Nephron (organoid): ENCODE results near the gene PHLDA2.

Experiments used
- H3K27ac Mint-ChIP-seq, 3 experiments: 2 replicates each; pipeline ENCODE4 v1.8.0; 2020; ENCODE audit warnings: mixed read lengths in 3 of 3, mild to moderate bottlenecking in 2 of 3, moderate library complexity in 1 of 3
- H3K27me3 Mint-ChIP-seq: 2 replicates; pipeline ENCODE4 v1.8.0; 2021; ENCODE audit warnings: low read depth, mild to moderate bottlenecking, moderate library complexity, mixed read lengths
- H3K36me3 Mint-ChIP-seq: 2 replicates; pipeline ENCODE4 v1.8.0; 2020; ENCODE audit warnings: low read depth, mixed read lengths
- H3K4me1 Mint-ChIP-seq: 2 replicates; pipeline ENCODE4 v1.8.0; 2020; ENCODE audit warnings: mixed read lengths
- H3K4me3 Mint-ChIP-seq, 3 experiments: 2 replicates each; pipeline ENCODE4 v1.8.0; 2020; ENCODE audit warnings: mild to moderate bottlenecking in 3 of 3, mixed read lengths in 3 of 3, moderate library complexity in 2 of 3
- H3K9me3 Mint-ChIP-seq: 2 replicates; pipeline ENCODE4 v1.8.0; 2020; ENCODE audit warnings: mixed read lengths
- TF ChIP-seq, protein P1 (sequence below), 3 experiments: fragments of 200-600 bp; sonication (generic); IDR thresholded peaks; one replicate each; pipeline ENCODE4 v1.5.0; 2021; ENCODE audit warnings: antibody characterized with exemption in 3 of 3; ENCODE audit not compliant: unreplicated experiment in 3 of 3

The PHLDA2 gene

DNA sequence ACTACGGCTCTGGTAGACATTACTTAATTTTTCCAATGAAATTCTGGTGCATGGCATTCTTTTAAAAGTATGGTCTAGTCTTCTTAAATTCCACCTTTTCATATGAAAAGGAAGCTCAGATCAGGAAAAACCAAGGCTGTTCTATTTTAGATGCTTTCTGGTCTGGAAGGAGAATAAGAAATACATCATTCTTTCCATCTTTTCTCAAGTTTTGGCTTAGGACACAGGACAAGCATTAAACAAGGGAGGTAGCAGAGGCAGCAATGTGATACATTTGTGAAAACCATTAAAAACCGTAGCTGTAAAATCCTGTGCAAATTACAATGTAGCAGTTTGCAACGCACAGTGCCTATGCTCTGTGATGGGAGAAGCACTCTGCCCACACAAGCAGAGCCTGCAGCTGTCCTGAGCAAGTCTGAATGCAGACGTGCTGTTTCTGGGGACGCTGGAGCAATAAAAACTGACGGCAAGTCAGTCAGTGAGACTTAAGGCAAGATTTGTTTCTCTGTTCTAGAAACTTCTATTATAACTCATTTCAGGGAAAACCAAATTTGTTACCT, 39.2 kb upstream of the PHLDA2 start:
- no peaks in the 10 kb centered on the region for H3K9me3 Mint-ChIP-seq
- TF ChIP-seq, protein P1, sequence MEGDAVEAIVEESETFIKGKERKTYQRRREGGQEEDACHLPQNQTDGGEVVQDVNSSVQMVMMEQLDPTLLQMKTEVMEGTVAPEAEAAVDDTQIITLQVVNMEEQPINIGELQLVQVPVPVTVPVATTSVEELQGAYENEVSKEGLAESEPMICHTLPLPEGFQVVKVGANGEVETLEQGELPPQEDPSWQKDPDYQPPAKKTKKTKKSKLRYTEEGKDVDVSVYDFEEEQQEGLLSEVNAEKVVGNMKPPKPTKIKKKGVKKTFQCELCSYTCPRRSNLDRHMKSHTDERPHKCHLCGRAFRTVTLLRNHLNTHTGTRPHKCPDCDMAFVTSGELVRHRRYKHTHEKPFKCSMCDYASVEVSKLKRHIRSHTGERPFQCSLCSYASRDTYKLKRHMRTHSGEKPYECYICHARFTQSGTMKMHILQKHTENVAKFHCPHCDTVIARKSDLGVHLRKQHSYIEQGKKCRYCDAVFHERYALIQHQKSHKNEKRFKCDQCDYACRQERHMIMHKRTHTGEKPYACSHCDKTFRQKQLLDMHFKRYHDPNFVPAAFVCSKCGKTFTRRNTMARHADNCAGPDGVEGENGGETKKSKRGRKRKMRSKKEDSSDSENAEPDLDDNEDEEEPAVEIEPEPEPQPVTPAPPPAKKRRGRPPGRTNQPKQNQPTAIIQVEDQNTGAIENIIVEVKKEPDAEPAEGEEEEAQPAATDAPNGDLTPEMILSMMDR (IDR thresholded peaks at IDR 0.05; ENCODE audit: unreplicated experiment in 3 of 3), result no peak
- no peaks in the 10 kb centered on the region for H3K4me1 Mint-ChIP-seq
- H3K27ac Mint-ChIP-seq, result no peak overlapping the region
- H3K27me3 Mint-ChIP-seq, result no peaks in the 10 kb centered on the region
- peaks cover 89% of the 10 kb centered on the region for H3K36me3 Mint-ChIP-seq
- no peak overlapping the region for H3K4me3 Mint-ChIP-seq

DNA sequence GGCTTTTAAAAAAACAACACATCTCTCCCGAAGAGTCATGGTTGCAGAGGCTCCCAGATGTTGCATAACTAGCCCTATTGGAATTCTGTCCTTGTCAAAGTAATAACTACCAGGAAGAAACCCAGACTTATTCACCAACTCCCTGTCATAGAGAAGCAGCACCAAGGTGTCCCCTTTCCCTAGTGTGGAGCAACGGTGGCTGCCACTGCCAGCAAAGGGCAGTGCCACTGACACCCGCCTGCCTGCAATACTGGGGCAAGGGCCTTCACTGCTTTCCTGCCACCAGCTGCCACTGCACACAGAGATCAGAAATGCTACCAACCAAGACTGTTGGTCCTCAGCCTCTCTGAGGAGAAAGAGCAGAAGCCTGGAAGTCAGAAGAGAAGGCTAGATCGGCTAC, 35.6 kb upstream of the PHLDA2 start:
- no peak overlapping the region for H3K27ac Mint-ChIP-seq
- H3K4me1 Mint-ChIP-seq, result no peaks in the 10 kb centered on the region
- H3K27me3 Mint-ChIP-seq, result no peaks in the 10 kb centered on the region
- H3K4me3 Mint-ChIP-seq, result no peak overlapping the region
- TF ChIP-seq, protein P1 (IDR thresholded peaks at IDR 0.05; ENCODE audit: unreplicated experiment in 3 of 3), result no peak
- peaks cover 89% of the 10 kb centered on the region for H3K36me3 Mint-ChIP-seq
- H3K9me3 Mint-ChIP-seq, result no peaks in the 10 kb centered on the region

DNA sequence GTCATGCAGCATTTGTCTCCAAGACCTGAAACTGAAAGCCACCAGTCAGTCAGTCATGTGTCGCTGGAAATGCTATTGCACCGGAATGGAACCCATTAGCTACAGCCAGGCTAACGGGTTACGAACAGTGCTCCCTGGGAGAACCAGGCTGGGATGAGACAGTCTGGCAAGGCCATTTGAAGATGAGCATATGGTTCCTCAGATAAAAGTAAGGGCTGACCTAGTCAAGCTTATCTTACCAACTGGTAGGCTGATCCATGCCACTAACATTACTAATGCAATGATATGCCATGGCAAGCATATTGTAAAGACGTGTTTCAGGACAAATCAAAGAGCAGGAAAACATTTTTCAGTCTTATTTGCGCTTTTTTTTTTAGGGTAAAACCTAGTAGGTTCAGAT, 34.5 kb upstream of the PHLDA2 start:
- H3K27me3 Mint-ChIP-seq, result no peaks in the 10 kb centered on the region
- no peaks in the 10 kb centered on the region for H3K9me3 Mint-ChIP-seq
- H3K4me3 Mint-ChIP-seq, result no peak overlapping the region
- H3K4me1 Mint-ChIP-seq, result no peaks in the 10 kb centered on the region
- peaks cover 91% of the 10 kb centered on the region for H3K36me3 Mint-ChIP-seq
- H3K27ac Mint-ChIP-seq, result no peak overlapping the region
- TF ChIP-seq, protein P1 (IDR thresholded peaks at IDR 0.05; ENCODE audit: unreplicated experiment in 3 of 3), result no peak

DNA sequence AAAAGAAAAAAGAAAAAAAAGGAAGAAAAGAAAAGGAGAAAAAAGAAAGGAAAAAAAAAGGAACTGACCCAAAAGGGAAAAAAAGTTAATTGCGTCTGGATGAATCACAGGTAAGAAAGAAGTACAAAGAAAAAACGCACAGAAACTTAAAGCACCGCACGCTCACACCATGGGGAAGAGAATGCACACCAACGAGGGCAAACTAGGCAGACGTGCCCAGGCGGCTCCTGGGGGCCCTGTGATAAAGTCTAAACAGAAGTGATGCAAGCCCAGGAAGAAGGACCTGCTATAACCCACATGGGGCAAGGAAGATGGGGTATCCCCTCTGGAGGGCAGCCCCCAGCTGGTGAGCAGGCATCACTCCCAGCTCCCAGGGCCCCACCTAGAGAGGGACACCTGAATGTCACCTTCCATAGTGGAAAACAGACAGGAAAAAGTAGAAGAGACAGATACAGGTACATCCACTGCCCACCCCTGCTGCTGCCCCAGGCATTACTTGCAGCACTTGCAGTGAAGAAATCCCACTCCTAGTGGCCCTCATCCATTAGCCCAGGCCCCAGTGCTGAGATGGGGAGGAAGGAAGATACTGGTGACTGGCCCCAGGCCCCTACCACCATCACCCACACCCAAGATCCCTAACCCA, 34.0 kb upstream of the PHLDA2 start:
- H3K27ac Mint-ChIP-seq, result no peak overlapping the region
- no peaks in the 10 kb centered on the region for H3K4me1 Mint-ChIP-seq
- peaks cover 92% of the 10 kb centered on the region for H3K36me3 Mint-ChIP-seq
- TF ChIP-seq, protein P1 (IDR thresholded peaks at IDR 0.05; ENCODE audit: unreplicated experiment in 3 of 3), result no peak
- no peaks in the 10 kb centered on the region for H3K27me3 Mint-ChIP-seq
- H3K9me3 Mint-ChIP-seq, result no peaks in the 10 kb centered on the region
- H3K4me3 Mint-ChIP-seq, result no peak overlapping the region

DNA sequence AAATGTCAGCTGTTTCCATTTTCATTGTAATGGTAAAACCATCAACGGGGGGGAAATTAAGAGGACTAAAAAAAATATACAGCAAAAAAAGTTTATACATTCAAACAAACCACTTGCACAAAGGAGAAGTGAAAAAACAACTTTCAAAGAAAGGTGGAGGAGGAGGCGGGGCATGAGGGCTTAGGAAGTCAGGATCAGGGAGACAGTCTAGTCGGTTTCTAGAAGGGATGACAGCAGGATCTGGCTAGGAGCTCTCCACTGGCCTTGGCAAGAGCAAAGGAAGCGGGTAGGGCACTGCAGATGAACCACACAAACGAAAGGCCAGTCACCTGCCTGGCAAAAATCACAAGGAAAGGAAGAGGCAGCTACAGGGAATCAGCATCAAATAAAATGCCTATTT, 31.9 kb upstream of the PHLDA2 start:
- TF ChIP-seq, protein P1 (IDR thresholded peaks at IDR 0.05; ENCODE audit: unreplicated experiment in 3 of 3), result no peak
- Mint-ChIP-seq H3K4me3 (no peak overlapping the region), H3K36me3 (peaks cover 89% of the 10 kb centered on the region), H3K27ac (no peak overlapping the region), H3K4me1 (no peaks in the 10 kb centered on the region), H3K9me3 (no peaks in the 10 kb centered on the region), H3K27me3 (no peaks in the 10 kb centered on the region)

DNA sequence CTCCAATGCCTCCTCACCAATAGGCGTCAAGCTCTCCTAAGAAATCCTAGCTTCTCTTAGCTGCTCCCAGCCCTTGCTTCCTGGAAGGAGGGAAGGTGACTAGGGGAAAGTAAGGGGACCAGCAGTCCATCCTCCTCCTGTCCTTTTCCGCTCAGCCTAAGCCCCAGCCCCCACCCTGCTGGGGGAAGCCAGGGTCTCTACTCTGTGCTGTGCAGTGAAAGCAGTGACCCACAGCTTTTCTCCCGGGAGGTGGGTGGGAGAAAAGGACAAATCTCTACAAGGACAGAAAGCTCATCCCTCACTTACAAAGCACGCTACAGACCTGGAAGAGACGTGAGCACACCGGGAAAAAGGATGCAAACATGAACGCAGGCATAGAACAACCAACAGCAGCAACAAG, 30.9 kb upstream of the PHLDA2 start:
- no peaks in the 10 kb centered on the region for H3K9me3 Mint-ChIP-seq
- H3K27ac Mint-ChIP-seq, result no peak overlapping the region
- TF ChIP-seq, protein P1 (IDR thresholded peaks at IDR 0.05; ENCODE audit: unreplicated experiment in 3 of 3), result no peak
- H3K4me3 Mint-ChIP-seq, result no peak overlapping the region
- no peaks in the 10 kb centered on the region for H3K27me3 Mint-ChIP-seq
- H3K4me1 Mint-ChIP-seq, result peaks cover 4% of the 10 kb centered on the region
- peaks cover 91% of the 10 kb centered on the region for H3K36me3 Mint-ChIP-seq
